DOHH2 (cell line): ENCODE measurements around the gene UHRF2.

Source experiments
- CTCF ChIP-seq: fragments of 200-600 bp; sonication (generic); IDR thresholded peaks from one replicate; pipeline ENCODE4 v1.5.1; 2014; ENCODE audit warnings: antibody characterized with exemption, mild to moderate bottlenecking, low read depth, low read length; ENCODE audit not compliant: poor library complexity, severe bottlenecking
- EZH2phosphoT487 ChIP-seq: fragments of 200-600 bp; sonication (generic); IDR thresholded peaks from 2 replicates; pipeline ENCODE4 v1.6.1; 2017; ENCODE audit warnings: borderline replicate concordance, mild to moderate bottlenecking, antibody characterized with exemption, low read length, moderate library complexity, mixed read lengths

- TF ChIP-seq CTCF (no peak), EZH2phosphoT487 (no peak)
These were observed 93.6 kb downstream of the UHRF2 start for GRCh38 chr9:6506571-6506970.
